IPS-20b (cell line): ENCODE data around the gene NAV2.
A peak's percentile ranks its signal among the peaks of the same experiment; 100 is the strongest.

ENCODE experiments used
- H3K27ac ChIP-seq: one replicate; pipeline ENCODE4 v1.5.1; 2013; ENCODE audit warnings: low read length
- H3K27me3 ChIP-seq: 2 replicates; pipeline ENCODE4 v1.6.1; 2013; ENCODE audit warnings: mild to moderate bottlenecking, low read length, inconsistent platforms; ENCODE audit not compliant: insufficient read depth
- H3K36me3 ChIP-seq: 2 replicates; pipeline ENCODE4 v1.6.1; 2013; ENCODE audit warnings: low read depth, mild to moderate bottlenecking, inconsistent platforms, low read length, moderate library complexity; ENCODE audit not compliant: insufficient read depth
- H3K4me1 ChIP-seq: 2 replicates; pipeline ENCODE4 v1.6.1; 2013; ENCODE audit warnings: mild to moderate bottlenecking, control low read depth, inconsistent platforms, low read length, moderate library complexity; ENCODE audit not compliant: insufficient read depth
- H3K4me3 ChIP-seq: 2 replicates; pipeline ENCODE4 v1.5.1; 2013; ENCODE audit warnings: mild to moderate bottlenecking, low read length, inconsistent platforms
- H3K9ac ChIP-seq: 2 replicates; pipeline ENCODE4 v1.6.1; 2013; ENCODE audit warnings: low read depth, mild to moderate bottlenecking, inconsistent platforms, low read length, moderate library complexity
- H3K9me3 ChIP-seq: 2 replicates; pipeline ENCODE4 v1.6.1; 2013; ENCODE audit warnings: mild to moderate bottlenecking, low read depth, low read length, inconsistent platforms; ENCODE audit not compliant: insufficient read depth

NAV2 gene

GRCh38 chr11:20024172-20024935 lies 311.7 kb downstream of the NAV2 start:
- no peak overlapping the region for H3K27ac ChIP-seq
- H3K9ac ChIP-seq = peak overlapping the region; percentile 77; the same call in 1 of the 2 replicates
- no peaks in the 10 kb centered on the region for H3K9me3 ChIP-seq
- peaks cover 10% of the 10 kb centered on the region; the same call in 1 of the 2 replicates for H3K27me3 ChIP-seq
- peak overlapping the region; percentile 80 for H3K4me3 ChIP-seq
- H3K4me1 ChIP-seq = peaks cover 68% of the 10 kb centered on the region
- H3K36me3 ChIP-seq = no peaks in the 10 kb centered on the region

GRCh38 chr11:20025332-20025840 lies 312.7 kb downstream of the NAV2 start:
- Histone ChIP-seq H3K36me3 (no peaks in the 10 kb centered on the region), H3K27ac (no peak overlapping the region), H3K9me3 (no peaks in the 10 kb centered on the region), H3K4me1 (peaks cover 72% of the 10 kb centered on the region), H3K4me3 (peak overlapping the region; percentile 80), H3K9ac (peak overlapping the region; percentile 7; the same call in 1 of the 2 replicates), H3K27me3 (peaks cover 11% of the 10 kb centered on the region; the same call in 1 of the 2 replicates)

GRCh38 chr11:20026629-20027555 lies 314.3 kb downstream of the NAV2 start:
- no peak overlapping the region for H3K9ac ChIP-seq
- peaks cover 11% of the 10 kb centered on the region; the same call in 1 of the 2 replicates for H3K27me3 ChIP-seq
- H3K4me3 ChIP-seq = peak overlapping the region; percentile 56
- H3K4me1 ChIP-seq = peaks cover 73% of the 10 kb centered on the region
- H3K9me3 ChIP-seq = no peaks in the 10 kb centered on the region
- H3K27ac ChIP-seq = no peak overlapping the region
- H3K36me3 ChIP-seq = no peaks in the 10 kb centered on the region

- Histone ChIP-seq H3K4me3 (peak overlapping the region; percentile 56), H3K27me3 (peaks cover 11% of the 10 kb centered on the region; the same call in 1 of the 2 replicates), H3K9me3 (no peaks in the 10 kb centered on the region), H3K4me1 (peaks cover 73% of the 10 kb centered on the region), H3K27ac (no peak overlapping the region), H3K36me3 (no peaks in the 10 kb centered on the region), H3K9ac (peak overlapping the region; percentile 46)
Observed at GRCh38 chr11:20027556-20028013, 314.9 kb downstream of the NAV2 start.

- no peaks in the 10 kb centered on the region for H3K9me3 ChIP-seq
- peaks cover 11% of the 10 kb centered on the region; the same call in 1 of the 2 replicates for H3K27me3 ChIP-seq
- no peak overlapping the region for H3K9ac ChIP-seq
- no peak overlapping the region for H3K27ac ChIP-seq
- 0 out of 2 replicates have a peak overlapping the region, but pooled peaks have one; percentile 56 for H3K4me3 ChIP-seq
- no peaks in the 10 kb centered on the region for H3K36me3 ChIP-seq
- peaks cover 73% of the 10 kb centered on the region for H3K4me1 ChIP-seq
Observed at GRCh38 chr11:20029193-20029592, 316.6 kb downstream of the NAV2 start.

GRCh38 chr11:20030472-20030871 lies 317.8 kb downstream of the NAV2 start:
- no peak overlapping the region for H3K27ac ChIP-seq
- H3K27me3 ChIP-seq = peaks cover 11% of the 10 kb centered on the region; the same call in 1 of the 2 replicates
- H3K4me1 ChIP-seq = peaks cover 65% of the 10 kb centered on the region

GRCh38 chr11:20031155-20032001 lies 318.7 kb downstream of the NAV2 start:
- peak overlapping the region; percentile 27; the same call in 1 of the 2 replicates for H3K9ac ChIP-seq
- peaks cover 11% of the 10 kb centered on the region; the same call in 1 of the 2 replicates for H3K27me3 ChIP-seq
- H3K27ac ChIP-seq = no peak overlapping the region
- H3K4me3 ChIP-seq = peak overlapping the region; percentile 22
- peaks cover 13% of the 10 kb centered on the region for H3K36me3 ChIP-seq
- peaks cover 60% of the 10 kb centered on the region for H3K4me1 ChIP-seq
- no peaks in the 10 kb centered on the region for H3K9me3 ChIP-seq

More at GRCh38 chr11:20030472-20030871, 317.8 kb downstream of the NAV2 start:
- H3K9ac ChIP-seq = no peak overlapping the region
- no peaks in the 10 kb centered on the region for H3K9me3 ChIP-seq
- H3K36me3 ChIP-seq = peaks cover 4% of the 10 kb centered on the region
- H3K4me3 ChIP-seq = no peak overlapping the region

GRCh38 chr11:20032127-20032526 lies 319.5 kb downstream of the NAV2 start:
- Histone ChIP-seq H3K4me1 (peaks cover 61% of the 10 kb centered on the region), H3K9ac (peak overlapping the region; percentile 27; the same call in 1 of the 2 replicates), H3K36me3 (peaks cover 20% of the 10 kb centered on the region), H3K9me3 (no peaks in the 10 kb centered on the region), H3K27me3 (peaks cover 11% of the 10 kb centered on the region; the same call in 1 of the 2 replicates), H3K27ac (no peak overlapping the region), H3K4me3 (peak overlapping the region; percentile 22)

GRCh38 chr11:20032577-20033260 lies 320.1 kb downstream of the NAV2 start:
- no peak overlapping the region for H3K9ac ChIP-seq
- peaks cover 11% of the 10 kb centered on the region; the same call in 1 of the 2 replicates for H3K27me3 ChIP-seq
- H3K27ac ChIP-seq = no peak overlapping the region
- peaks cover 64% of the 10 kb centered on the region for H3K4me1 ChIP-seq
- no peaks in the 10 kb centered on the region for H3K9me3 ChIP-seq
- peaks cover 26% of the 10 kb centered on the region for H3K36me3 ChIP-seq
- H3K4me3 ChIP-seq = no peak overlapping the region

GRCh38 chr11:20033806-20034205 lies 321.2 kb downstream of the NAV2 start:
- Histone ChIP-seq H3K9ac (no peak overlapping the region), H3K27me3 (peaks cover 5% of the 10 kb centered on the region; the same call in 1 of the 2 replicates), H3K4me3 (no peak overlapping the region), H3K4me1 (peaks cover 57% of the 10 kb centered on the region), H3K36me3 (peaks cover 37% of the 10 kb centered on the region), H3K9me3 (no peaks in the 10 kb centered on the region), H3K27ac (no peak overlapping the region)
